NCI-H345 (cell line): ENCODE data around the gene TMEM255A.

Experiments
- DNase-seq: peaks from one replicate; lab custom pipeline; 2025; lab: John Stamatoyannopoulos, UW

The TMEM255A gene

GRCh38 chrX:120306630-120307029 lies 4.6 kb downstream of the TMEM255A start:
- no peak for DNase-seq

DNA sequence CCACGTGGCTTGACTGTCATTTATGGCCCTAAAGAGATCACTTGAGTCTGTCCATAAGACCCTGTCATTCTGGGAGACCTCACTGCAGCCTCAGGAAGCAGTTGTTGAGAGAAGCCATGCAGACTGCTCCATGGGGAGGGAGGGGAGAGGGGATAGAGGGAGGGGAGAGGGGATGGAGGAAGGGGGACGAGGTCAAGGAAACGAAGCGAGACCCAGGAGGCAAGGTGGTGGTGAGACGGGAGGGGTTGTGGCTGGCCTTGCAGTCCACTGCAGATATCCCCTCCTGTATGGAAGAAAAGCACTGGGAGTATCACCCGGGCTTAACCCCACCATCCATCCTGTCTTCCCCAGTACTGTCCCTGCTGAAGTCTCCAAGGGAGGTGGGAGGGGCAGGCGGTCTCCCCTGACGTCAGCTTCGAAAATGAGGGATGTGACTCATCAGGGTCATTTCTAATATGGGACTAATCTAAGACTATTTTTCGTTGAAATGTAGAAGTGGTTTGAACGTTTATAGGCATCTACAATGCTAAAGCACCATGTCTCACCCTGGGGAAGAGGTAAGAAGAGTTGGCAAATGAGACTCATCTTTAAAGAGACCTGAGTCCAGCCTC lies 5.6 kb downstream of the TMEM255A start:
- DNase-seq, result no peak

DNA sequence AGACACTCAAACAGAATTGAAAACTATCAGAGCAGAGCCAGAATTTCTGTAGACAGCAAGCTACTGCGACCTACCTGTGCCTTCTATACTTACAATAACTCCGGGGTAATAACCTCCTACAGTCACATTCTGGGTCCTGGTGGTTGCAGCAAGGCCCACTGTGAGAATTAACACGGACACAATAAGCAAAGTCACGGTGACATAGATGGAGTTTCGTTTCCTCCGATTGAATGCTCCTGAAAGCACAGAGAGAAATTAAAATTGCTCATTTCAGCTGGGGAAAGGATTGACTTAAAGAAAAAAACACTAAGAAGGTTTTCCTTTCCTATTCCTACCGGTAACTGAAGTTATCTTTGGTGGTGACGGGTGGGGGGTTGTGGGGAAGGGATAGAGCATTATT lies 7.0 kb downstream of the TMEM255A start:
- DNase-seq, result no peak

- no peak for DNase-seq
Measured at GRCh38 chrX:120302434-120302833, 8.8 kb downstream of the TMEM255A start.

- no peak for DNase-seq
Measured at GRCh38 chrX:120301960-120302359, 9.3 kb downstream of the TMEM255A start.

GRCh38 chrX:120301497-120301896 lies 9.8 kb downstream of the TMEM255A start:
- no peak for DNase-seq

- no peak for DNase-seq
Measured at GRCh38 chrX:120299928-120300327, 11.3 kb downstream of the TMEM255A start.

- DNase-seq, result no peak
Measured at GRCh38 chrX:120297923-120298322, 13.3 kb downstream of the TMEM255A start.

GRCh38 chrX:120294651-120295050 lies 16.6 kb downstream of the TMEM255A start:
- no peak for DNase-seq

GRCh38 chrX:120293015-120293414 lies 18.2 kb downstream of the TMEM255A start:
- no peak for DNase-seq

GRCh38 chrX:120291211-120291610 lies 20.1 kb downstream of the TMEM255A start:
- DNase-seq, result no peak

DNA sequence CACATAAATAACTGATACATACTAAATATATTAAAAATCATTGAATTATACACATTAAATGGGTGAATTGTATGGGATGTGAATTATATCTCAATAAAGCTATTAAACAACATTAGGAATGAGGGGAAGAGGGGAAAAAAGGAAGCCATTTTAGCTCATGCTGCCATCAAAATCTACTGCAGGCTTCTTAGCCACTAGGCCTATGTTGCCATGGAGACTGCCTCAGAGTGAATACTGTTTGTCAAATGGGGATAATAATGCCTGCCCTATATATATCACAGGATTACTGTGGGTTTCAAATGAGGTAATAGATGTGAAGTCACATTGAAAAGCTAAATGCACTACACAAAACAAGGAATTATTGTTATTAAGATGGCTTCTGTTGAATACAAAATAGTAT lies 21.2 kb downstream of the TMEM255A start:
- no peak for DNase-seq

- DNase-seq, result no peak
Measured at GRCh38 chrX:120287513-120288112, 23.6 kb downstream of the TMEM255A start.

- DNase-seq, result no peak
Measured at GRCh38 chrX:120286733-120287512, 24.3 kb downstream of the TMEM255A start.

DNA sequence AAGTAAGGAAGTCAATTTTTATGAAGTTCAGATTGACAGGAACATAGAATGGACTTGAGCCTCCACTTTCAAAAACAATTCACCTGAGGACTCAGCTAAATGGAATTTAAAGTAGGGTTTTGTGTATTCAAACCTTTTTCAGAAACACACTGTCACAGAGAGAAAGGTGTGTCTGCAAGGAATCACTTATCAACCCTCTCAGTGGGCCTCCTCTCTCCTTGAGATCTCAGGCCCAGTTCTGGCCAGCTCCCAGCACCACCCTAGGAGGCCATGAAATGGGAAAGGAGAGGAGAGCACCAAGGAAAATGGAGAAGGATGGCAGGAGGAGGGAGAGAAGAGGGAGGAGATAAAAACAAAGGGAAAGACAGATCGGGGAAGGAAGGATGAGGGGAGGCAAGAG lies 28.6 kb downstream of the TMEM255A start:
- no peak for DNase-seq

GRCh38 chrX:120281761-120282160 lies 29.5 kb downstream of the TMEM255A start:
- no peak for DNase-seq

DNA sequence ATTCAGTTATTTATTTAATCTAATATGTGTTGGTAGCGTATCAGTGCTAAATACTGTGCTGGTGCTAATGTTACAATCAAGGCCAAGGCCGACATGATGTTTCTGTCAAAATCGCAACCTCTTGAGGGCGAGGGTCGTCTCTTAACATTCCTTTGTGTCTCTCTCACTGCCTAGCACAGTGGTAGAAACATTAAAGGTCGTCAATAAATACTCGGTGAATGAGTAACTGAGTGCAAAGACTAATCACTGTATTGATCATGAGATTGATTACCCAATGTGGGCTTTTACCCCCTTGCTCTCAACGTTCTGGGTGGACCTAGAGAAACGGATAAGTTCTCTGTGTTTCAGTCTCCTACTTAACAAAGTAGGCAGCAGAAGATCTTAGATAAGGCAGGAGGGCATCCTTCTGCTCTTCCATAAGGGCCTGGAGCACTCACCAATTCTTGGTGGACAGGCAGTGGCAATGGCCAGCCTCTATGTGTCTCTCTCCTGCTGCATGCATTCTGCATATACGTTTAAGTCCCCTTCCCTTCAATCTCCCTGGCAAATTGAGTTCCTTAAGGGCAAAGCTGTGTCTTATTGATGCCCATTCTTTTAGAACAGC lies 30.1 kb downstream of the TMEM255A start:
- DNase-seq, result no peak

- no peak for DNase-seq
Measured at GRCh38 chrX:120274958-120275357, 36.3 kb downstream of the TMEM255A start.

- DNase-seq, result no peak
Measured at GRCh38 chrX:120274145-120274544, 37.1 kb downstream of the TMEM255A start.

DNA sequence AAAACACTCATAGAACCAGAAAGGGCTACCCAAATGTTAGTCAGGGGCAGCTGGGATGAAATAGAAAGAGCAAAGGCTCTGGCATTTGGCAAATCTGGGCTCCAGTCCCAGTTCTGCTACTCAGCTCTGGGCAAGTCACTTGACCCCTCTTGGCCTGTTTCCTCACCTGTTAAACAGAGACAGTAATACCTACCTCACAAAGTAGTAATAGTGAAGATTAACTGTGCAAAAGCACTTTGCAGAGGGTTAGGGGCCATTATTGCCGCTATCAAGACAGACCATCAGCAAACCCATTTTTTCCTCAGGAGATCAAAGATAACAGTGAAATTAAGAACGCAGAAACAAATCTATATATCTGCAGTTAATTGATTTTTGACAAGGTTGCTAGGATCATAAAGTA lies 40.0 kb downstream of the TMEM255A start:
- no peak for DNase-seq

DNA sequence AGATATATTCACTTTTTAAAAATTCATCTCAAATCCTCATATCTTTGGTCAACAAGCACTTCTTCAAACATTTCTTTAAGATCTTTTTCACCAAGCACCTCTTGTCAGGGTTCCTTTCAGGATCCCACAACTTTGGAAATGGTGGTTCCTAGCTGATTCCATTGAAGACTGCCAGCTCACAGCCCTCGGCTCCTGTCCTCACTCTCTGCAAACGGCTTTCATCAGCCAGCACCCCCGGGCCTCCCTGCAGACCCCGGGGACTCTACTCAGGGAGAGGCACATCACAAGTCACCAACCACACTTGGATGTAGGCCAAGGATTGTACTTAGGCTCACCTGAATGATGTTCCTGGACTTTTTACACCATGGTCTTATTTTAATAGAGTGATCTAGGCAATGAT lies 40.7 kb downstream of the TMEM255A start:
- DNase-seq, result no peak

DNA sequence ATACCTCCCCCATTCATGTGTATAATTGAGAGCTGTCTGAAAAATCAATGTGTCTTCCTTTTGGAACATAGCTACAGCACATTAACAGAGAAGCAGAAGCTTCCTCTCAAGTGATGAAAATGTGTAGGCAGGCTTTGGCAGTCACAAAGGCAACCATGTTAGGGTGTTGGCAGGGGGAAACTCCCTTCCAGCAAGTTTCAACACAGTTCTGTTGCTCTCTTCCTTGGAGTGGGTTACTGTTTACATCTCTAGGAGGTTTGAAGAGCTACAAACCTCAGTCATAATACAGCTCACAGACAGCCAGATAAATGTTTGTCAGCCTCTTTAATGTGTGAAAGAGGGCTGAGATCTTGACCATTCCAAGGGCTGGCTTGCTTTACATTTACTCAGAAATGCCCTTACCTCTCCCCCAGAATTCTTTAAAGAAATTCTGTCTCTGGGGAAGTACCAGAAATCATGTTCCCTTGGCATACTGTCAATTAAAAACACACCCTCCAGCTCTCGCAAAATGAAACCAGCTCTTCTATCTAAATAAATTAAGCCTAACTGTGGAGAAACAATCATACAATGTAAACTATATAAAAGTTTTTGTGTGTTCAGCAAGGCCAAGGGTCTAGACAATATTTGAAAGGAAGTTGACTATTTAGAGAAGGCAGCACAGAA lies 41.8 kb downstream of the TMEM255A start:
- no peak for DNase-seq
